Neuron (in vitro differentiated cells): ENCODE data around the gene RNPS1.
"Not testable (repeated sequence)": the region's sequence is repeated elsewhere in the genome, so short reads cannot be mapped to it uniquely, and the experiment has no call there.

Experiments
- H2AFZ ChIP-seq: one replicate; pipeline ENCODE4 v1.6.1; 2013; ENCODE audit warnings: low read depth, mild to moderate bottlenecking, inconsistent platforms, low read length, moderate library complexity
- H3K27me3 ChIP-seq: one replicate; pipeline ENCODE4 v1.6.1; 2013; ENCODE audit warnings: low read length; ENCODE audit not compliant: insufficient read depth
- H3K36me3 ChIP-seq: one replicate; pipeline ENCODE4 v1.6.1; 2013; ENCODE audit warnings: low read length; ENCODE audit not compliant: insufficient read depth
- H3K4me1 ChIP-seq: one replicate; pipeline ENCODE4 v1.6.1; 2013; ENCODE audit warnings: low read length; ENCODE audit not compliant: insufficient read depth
- H3K4me3 ChIP-seq: 2 replicates; pipeline ENCODE4 v1.5.1; 2013; ENCODE audit warnings: mild to moderate bottlenecking, low read length, moderate library complexity
- H3K9me3 ChIP-seq: one replicate; pipeline ENCODE4 v1.6.1; 2013; ENCODE audit warnings: low read length

RNPS1 gene

DNA sequence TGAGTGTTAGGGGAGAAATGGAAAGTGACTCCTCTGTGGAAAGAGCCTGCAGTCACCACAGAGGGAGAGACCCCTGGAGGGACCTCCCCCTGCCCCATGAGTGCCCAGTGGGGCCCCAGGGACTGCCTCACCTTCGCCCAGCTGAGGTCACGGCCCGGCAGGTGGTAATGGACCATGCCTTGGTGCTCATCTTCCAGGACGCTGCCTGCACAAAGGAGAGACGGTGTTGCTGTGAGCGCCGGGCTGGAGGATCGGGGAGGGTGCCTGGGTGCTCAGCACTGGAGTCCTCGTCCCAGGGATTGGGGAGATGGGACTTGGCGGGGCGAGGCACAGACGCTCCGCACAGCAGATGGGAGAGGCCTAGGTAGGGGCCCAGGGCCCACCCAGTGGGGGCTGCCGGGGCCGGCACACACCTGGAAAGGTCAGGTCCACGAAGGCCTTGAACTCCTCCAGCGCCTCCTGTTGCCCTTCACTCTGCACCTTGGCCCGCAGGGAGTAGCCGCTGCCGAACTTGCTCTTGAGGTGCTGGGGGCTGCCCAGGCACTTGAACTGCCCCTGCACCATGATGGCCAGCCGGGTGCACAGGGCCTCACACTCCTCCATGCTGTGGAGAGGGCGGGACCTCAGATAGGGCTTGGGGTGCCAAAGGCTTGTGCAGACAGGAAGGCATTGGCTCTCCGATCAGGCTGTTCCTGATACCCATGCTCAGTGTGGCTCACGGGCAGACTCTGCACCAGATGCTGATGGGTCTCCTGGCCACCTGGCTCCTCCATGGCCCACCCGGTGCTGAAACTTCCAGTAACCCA lies 9.7 kb upstream of the RNPS1 start:
- Histone ChIP-seq H2AFZ (no peak overlapping the region), H3K9me3 (no peaks in the 10 kb centered on the region), H3K27me3 (no peaks in the 10 kb centered on the region), H3K36me3 (peaks cover 2% of the 10 kb centered on the region), H3K4me1 (no peaks in the 10 kb centered on the region), H3K4me3 (no peak overlapping the region)

DNA sequence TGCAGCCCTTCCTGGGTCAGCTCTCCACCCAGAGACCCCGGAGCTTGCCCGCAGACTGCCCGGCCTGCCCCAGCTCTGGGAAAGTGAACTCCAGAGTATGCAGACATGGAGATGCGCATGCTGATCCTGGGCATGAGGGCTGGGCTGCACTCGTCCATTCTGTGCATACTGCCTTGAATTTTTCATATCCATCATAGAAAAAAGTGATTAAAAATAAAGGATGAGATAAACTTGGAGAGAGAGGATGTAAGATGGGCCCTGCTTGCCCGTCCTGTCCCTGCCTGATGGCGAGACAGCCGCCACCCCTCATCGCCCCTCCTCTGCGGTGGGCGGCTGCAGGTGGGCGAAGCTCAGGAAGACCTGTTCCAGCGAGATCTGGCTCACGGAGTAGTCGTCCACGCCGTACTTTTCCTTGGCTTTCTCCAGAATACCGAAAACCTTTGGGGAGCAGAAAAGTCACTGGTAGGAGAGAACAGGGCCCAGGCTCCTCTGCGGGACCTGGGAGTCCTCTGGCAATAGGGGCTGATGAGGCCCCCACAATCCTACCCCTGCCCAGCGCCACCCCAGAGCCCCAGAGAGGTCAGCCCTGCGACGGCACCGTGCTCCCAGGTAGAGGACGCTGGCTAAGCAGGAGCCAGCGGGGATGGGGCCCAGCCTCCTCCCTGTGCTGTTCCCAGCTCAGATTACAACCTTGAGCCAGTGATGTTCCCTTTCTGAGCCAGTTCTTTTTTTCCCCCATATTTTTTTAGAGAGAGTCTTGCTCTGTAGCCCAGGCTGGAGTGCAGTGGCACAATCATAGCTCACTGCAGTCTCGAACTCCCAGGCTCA lies 8.7 kb upstream of the RNPS1 start:
- no peaks in the 10 kb centered on the region for H3K27me3 ChIP-seq
- H3K36me3 ChIP-seq, result peaks cover 2% of the 10 kb centered on the region
- no peak overlapping the region for H2AFZ ChIP-seq
- no peak overlapping the region for H3K4me3 ChIP-seq
- no peaks in the 10 kb centered on the region for H3K9me3 ChIP-seq
- H3K4me1 ChIP-seq, result no peaks in the 10 kb centered on the region

GRCh38 chr16:2275476-2276367 lies 7.8 kb upstream of the RNPS1 start:
- Histone ChIP-seq H3K27me3 (no peaks in the 10 kb centered on the region), H3K4me3 (no peak overlapping the region), H2AFZ (no peak overlapping the region), H3K4me1 (no peaks in the 10 kb centered on the region), H3K9me3 (no peaks in the 10 kb centered on the region), H3K36me3 (peaks cover 1% of the 10 kb centered on the region)

- no peak overlapping the region for H2AFZ ChIP-seq
- peaks cover 11% of the 10 kb centered on the region for H3K4me1 ChIP-seq
- H3K27me3 ChIP-seq, result no peaks in the 10 kb centered on the region
- H3K4me3 ChIP-seq, result no peak overlapping the region
- H3K9me3 ChIP-seq, result no peaks in the 10 kb centered on the region
- no peaks in the 10 kb centered on the region for H3K36me3 ChIP-seq
These were observed 6.0 kb upstream of the RNPS1 start for GRCh38 chr16:2273931-2274330.

GRCh38 chr16:2273484-2273883 lies 5.6 kb upstream of the RNPS1 start:
- no peaks in the 10 kb centered on the region for H3K9me3 ChIP-seq
- no peaks in the 10 kb centered on the region for H3K36me3 ChIP-seq
- H3K27me3 ChIP-seq, result no peaks in the 10 kb centered on the region
- H3K4me1 ChIP-seq, result peaks cover 11% of the 10 kb centered on the region
- H2AFZ ChIP-seq, result no peak overlapping the region
- no peak overlapping the region for H3K4me3 ChIP-seq

GRCh38 chr16:2271848-2272461 lies 4.0 kb upstream of the RNPS1 start:
- H3K27me3 ChIP-seq, result no peaks in the 10 kb centered on the region
- H3K9me3 ChIP-seq, result no peaks in the 10 kb centered on the region
- H2AFZ ChIP-seq, result no peak overlapping the region
- no peaks in the 10 kb centered on the region for H3K36me3 ChIP-seq
- H3K4me3 ChIP-seq, result no peak overlapping the region
- peaks cover 11% of the 10 kb centered on the region for H3K4me1 ChIP-seq

DNA sequence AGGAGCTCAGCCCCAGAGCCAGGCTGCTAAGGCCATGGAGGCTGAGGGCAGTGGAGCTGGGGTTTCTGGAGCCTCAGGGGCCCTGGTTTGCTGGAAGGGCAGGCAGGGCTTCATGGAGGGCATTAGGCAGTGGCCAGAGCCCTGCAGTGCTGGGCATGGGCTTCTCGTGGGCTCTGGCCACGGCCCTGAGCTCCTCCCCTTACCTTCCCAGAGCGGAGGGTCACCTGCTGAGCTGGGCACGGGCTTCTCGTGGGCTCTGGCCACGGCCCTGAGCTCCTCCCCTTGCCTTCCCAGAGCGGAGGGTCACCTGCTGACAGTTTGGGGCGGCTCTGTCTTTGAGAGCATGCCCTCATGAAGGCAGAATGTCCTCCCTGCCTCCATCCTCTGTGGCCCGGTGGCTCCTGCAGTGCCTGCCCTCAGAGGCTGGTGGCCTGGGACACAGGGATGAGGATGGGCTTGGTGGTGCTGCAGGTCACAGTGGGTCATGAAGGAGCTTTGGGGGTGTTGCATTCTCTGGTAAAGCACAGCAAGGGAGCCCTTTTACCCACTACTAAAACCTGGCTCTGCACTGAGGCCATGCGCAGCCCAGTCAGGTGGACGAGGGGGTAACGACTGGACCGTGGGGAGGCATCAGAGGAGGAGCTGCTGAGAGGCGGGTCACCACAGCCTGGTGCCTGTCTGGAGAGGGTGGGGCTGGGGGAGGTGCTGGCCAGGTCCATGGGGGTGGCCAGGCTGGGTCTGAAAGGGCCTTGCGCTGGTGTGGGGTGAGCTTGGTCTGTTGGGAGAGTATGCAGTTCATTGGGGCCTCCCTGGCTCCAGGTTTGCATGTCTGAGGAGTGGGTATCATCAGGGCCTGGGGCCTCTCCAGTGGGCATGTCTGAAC lies 2.9 kb upstream of the RNPS1 start:
- H3K36me3 ChIP-seq, result peaks cover 3% of the 10 kb centered on the region
- H3K9me3 ChIP-seq, result no peaks in the 10 kb centered on the region
- no peak overlapping the region for H2AFZ ChIP-seq

DNA sequence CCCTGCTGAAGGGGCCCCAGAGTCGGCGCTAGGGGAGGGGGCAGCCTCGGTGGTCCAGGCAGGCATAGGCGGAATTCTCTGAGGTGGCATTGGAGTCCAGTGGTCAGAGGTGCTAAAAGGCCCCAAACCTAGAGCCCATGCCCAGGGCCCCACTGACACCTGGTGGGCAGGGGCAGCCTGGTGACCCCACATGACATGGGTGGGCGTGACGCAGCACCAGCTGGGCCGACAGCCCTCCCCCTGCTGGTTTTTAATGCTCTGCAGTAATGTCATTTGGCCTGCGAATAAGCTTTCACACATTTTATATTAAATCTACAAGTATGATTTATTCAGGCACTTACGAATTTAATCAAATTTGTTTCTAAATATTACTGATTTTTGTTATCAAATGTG lies 2.1 kb upstream of the RNPS1 start:
- Histone ChIP-seq H3K9me3 (no peaks in the 10 kb centered on the region), H2AFZ (no peak overlapping the region), H3K4me3 (no peak overlapping the region), H3K36me3 (peaks cover 7% of the 10 kb centered on the region), H3K27me3 (no peaks in the 10 kb centered on the region), H3K4me1 (peaks cover 18% of the 10 kb centered on the region)

More for the DNA sequence above, 2.9 kb upstream of the RNPS1 start:
- Histone ChIP-seq H3K27me3 (no peaks in the 10 kb centered on the region), H3K4me3 (no peak overlapping the region), H3K4me1 (peaks cover 17% of the 10 kb centered on the region)

DNA sequence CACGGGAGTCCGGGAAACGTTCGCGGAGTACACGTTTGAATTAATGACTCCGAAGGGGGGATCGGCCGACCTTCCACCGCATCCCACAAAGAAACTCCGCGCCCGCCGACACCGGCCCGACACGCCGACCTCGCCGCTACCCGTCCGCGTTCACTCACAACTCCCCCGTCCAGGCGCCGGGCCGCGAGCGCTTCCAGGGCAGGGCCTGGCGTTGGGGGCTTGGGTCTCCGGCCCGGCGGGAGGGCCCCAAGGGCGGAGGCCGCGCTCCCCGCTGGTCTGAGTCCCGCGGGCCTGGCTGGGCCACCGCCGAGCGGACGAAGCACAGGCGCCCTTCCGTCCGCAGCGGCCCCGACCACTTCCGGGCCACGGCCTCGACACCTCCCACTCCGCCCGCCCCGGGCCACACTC lies 417 bp downstream of the RNPS1 start:
- Histone ChIP-seq H3K4me1 (peaks cover 18% of the 10 kb centered on the region), H3K36me3 (peaks cover 32% of the 10 kb centered on the region), H2AFZ (peak overlapping the region; percentile 81), H3K4me3 (peak overlapping the region; percentile 72)
- H3K27me3 ChIP-seq, H3K9me3 ChIP-seq: not testable (repeated sequence)

GRCh38 chr16:2266887-2267286 lies 1.0 kb downstream of the RNPS1 start:
- not testable (repeated sequence) for H3K27me3 ChIP-seq, H2AFZ ChIP-seq, H3K9me3 ChIP-seq
- H3K4me3 ChIP-seq, result peak overlapping the region; percentile 72
- H3K4me1 ChIP-seq, result peaks cover 18% of the 10 kb centered on the region
- peaks cover 38% of the 10 kb centered on the region for H3K36me3 ChIP-seq

- not testable (repeated sequence) for H2AFZ ChIP-seq, H3K27me3 ChIP-seq, H3K4me3 ChIP-seq, H3K4me1 ChIP-seq, H3K9me3 ChIP-seq
- peaks cover 68% of the 10 kb centered on the region for H3K36me3 ChIP-seq
These were observed 4.9 kb downstream of the RNPS1 start for GRCh38 chr16:2263026-2263425.

DNA sequence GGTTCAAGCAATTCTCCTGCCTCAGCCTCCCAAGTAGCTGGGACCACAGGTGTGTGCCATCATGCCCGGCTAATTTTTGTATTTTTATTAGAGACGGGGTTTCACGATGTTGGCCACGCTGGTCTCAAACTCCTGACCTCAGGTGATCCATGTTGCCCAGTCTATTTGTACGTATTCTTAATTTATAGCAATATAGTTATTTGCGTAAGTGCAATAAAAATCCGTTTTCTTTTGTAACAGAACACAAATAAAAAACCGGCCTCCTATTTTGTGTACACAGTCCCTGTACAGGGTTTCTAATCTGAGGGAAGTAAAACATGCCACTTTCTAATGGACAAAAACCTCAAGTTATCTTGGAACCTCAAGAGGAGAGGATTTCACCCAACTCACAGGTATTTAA lies 7.7 kb downstream of the RNPS1 start:
- H3K27me3 ChIP-seq, result no peaks in the 10 kb centered on the region
- no peak overlapping the region for H2AFZ ChIP-seq
- H3K36me3 ChIP-seq, result peaks cover 90% of the 10 kb centered on the region
- no peaks in the 10 kb centered on the region for H3K9me3 ChIP-seq
- no peaks in the 10 kb centered on the region for H3K4me1 ChIP-seq
- no peak overlapping the region for H3K4me3 ChIP-seq
